Sigmoid colon (tissue), 7 donors: Measurements from ENCODE around the gene TOP1. TPM values are rescaled to one million over a fixed set of nuclear protein-coding genes. Genes with fewer than 3 reads are reported as not detected.

Experiments
- DNase-seq: peaks from one replicate; pipeline ENCODE4 v3.0.0-alpha.2; 2019
- H3K27ac ChIP-seq, 4 donors: fragments of 200-600 bp; sonication (generic); one replicate each; pipeline ENCODE4 v1.5.1; 2016 to 2019; ENCODE audit warnings: mild to moderate bottlenecking in 1 of 4
- H3K27me3 ChIP-seq, 3 donors: fragments of 200-600 bp; sonication (generic); one replicate each; pipeline ENCODE4 v1.5.1; 2019; ENCODE audit warnings: mild to moderate bottlenecking in 1 of 3
- H3K36me3 ChIP-seq, 4 donors: fragments of 200-600 bp; sonication (generic); one replicate each; pipeline ENCODE4 v1.5.1; 2016 to 2019
- H3K4me1 ChIP-seq, 4 donors: fragments of 200-600 bp; sonication (generic); one replicate each; pipeline ENCODE4 v1.5.1; 2017 to 2019
- H3K4me3 ChIP-seq, 4 donors: fragments of 200-600 bp; sonication (generic); one replicate each; pipeline ENCODE4 v1.5.1; 2017 to 2019; ENCODE audit warnings: mild to moderate bottlenecking in 2 of 4, moderate library complexity in 1 of 4
- H3K9me3 ChIP-seq, 4 donors: fragments of 200-600 bp in 3 of 4; sonication (generic) in 3 of 4; one replicate each; pipeline versions ENCODE4 v1.5.1 to v1.6.1; 2013 to 2019
- CTCF ChIP-seq, 4 experiments: fragments of 450-650 bp in 3 of 4; fragments of 200-600 bp in 1 of 4; IDR thresholded peaks; one replicate each; pipeline ENCODE4 v1.5.1; 2016 to 2019; ENCODE audit warnings: antibody characterized with exemption in 4 of 4, mild to moderate bottlenecking in 3 of 4, moderate library complexity in 2 of 4
- EP300 ChIP-seq, 4 donors: sonication (generic); formaldehyde crosslinking; IDR thresholded peaks; one replicate each; pipeline ENCODE4 v1.6.1; 2017; ENCODE audit warnings: antibody characterized with exemption in 4 of 4
- POLR2A ChIP-seq, 2 donors: fragments of 450-650 bp; IDR thresholded peaks; one replicate each; pipeline ENCODE4 v1.6.1; 2016; ENCODE audit warnings: antibody characterized with exemption in 2 of 2, mild to moderate bottlenecking in 2 of 2, moderate library complexity in 2 of 2
- POLR2AphosphoS5 ChIP-seq, 4 donors: sonication (generic); formaldehyde crosslinking; IDR thresholded peaks; one replicate each; pipeline ENCODE4 v1.6.1; 2017; ENCODE audit warnings: antibody characterized with exemption in 4 of 4
- WGBS, 2 donors: extraction: QIAGEN DNeasy Blood & Tissue Kit; methylation state at CpG; one replicate each; pipeline ENCODE4 v1.1.7; 2013; 5-methylcytosine and 5-hydroxymethylcytosine counted together
- intact Hi-C: fragments of 100-400 bp; cut with DNase I; formaldehyde crosslinking; loops from one replicate; pipeline ENCODE4 v1.15.1; 2023
- polyA plus RNA-seq, 3 donors: library from polyadenylated mRNA; stranded (reverse); fragments of 200-250 nt; gene quantifications; one replicate each; pipeline ENCODE4 v1.2.3, GENCODE V29; 2013
- total RNA-seq, 4 donors: library from RNA; depleted of rRNA; stranded (reverse); fragments of >200 nt; gene quantifications; one replicate each; pipeline ENCODE4 v1.1.0, GENCODE V29; 2016
- donor health status: healthy with polysubstance abuse.
- donor health status: Bipolar disorder and iron deficiency.
- donor health status: healthy.

Gene TOP1
- total and polyA plus RNA-seq, 7 donors, result 22.0 to 45.0 (median 26.4) TPM

GRCh38 chr20:41168281-41169161 is 139.9 kb downstream of the TOP1 start:
- WGBS, 2 donors, result 93% methylated on average over 10 of the region's 10 CpGs
- DNase-seq, result no peak
- intact Hi-C loops, result no loop called here
- TF ChIP-seq CTCF (IDR thresholded peaks at IDR 0.05) (no peak), POLR2AphosphoS5 (IDR thresholded peaks at IDR 0.05) (no peak), EP300 (IDR thresholded peaks at IDR 0.05) (no peak), POLR2A (IDR thresholded peaks at IDR 0.05) (no peak)
- Histone ChIP-seq H3K4me1 (peaks cover 0 to 21% (median 17%) of the 10 kb centered on the region in 4 donors), H3K4me3 (no peak overlapping the region), H3K27me3 (no peaks in the 10 kb centered on the region), H3K9me3 (no peaks in the 10 kb centered on the region), H3K36me3 (peaks cover 48 to 93% (median 65%) of the 10 kb centered on the region in 4 donors), H3K27ac (peak overlapping the region in 1 of 4 donors; percentile 30)

GRCh38 chr20:41169162-41169690 is 140.6 kb downstream of the TOP1 start:
- intact Hi-C loops, result no loop called here
- 95 to 96% methylated on average over 9 of the region's 9 CpGs for WGBS, 2 donors
- Histone ChIP-seq H3K4me1 (peaks cover 0 to 28% (median 24%) of the 10 kb centered on the region in 4 donors), H3K27ac (peak overlapping the region in 1 of 4 donors; percentile 14), H3K9me3 (no peaks in the 10 kb centered on the region), H3K4me3 (no peak overlapping the region), H3K36me3 (peaks cover 45 to 93% (median 62%) of the 10 kb centered on the region in 4 donors), H3K27me3 (no peaks in the 10 kb centered on the region)
- TF ChIP-seq EP300 (IDR thresholded peaks at IDR 0.05) (no peak), POLR2A (IDR thresholded peaks at IDR 0.05) (no peak), CTCF (IDR thresholded peaks at IDR 0.05) (no peak), POLR2AphosphoS5 (IDR thresholded peaks at IDR 0.05) (peak in 1 of 4 donors; percentile 6)
- no peak for DNase-seq

- H3K4me1 ChIP-seq, result peaks cover 0 to 34% (median 30%) of the 10 kb centered on the region in 4 donors
- H3K27ac ChIP-seq, result peak overlapping the region in 3 of 4 donors; percentile 14 to 32 (median 16)
- WGBS, 2 donors, result 92 to 94% methylated on average over 14 of the region's 14 CpGs
- peaks cover 38 to 93% (median 56%) of the 10 kb centered on the region in 4 donors for H3K36me3 ChIP-seq
- TF ChIP-seq POLR2AphosphoS5 (IDR thresholded peaks at IDR 0.05), result no peak
- TF ChIP-seq EP300 (IDR thresholded peaks at IDR 0.05), result no peak
- no peak for TF ChIP-seq CTCF (IDR thresholded peaks at IDR 0.05)
- TF ChIP-seq POLR2A (IDR thresholded peaks at IDR 0.05), result no peak
- H3K9me3 ChIP-seq, result no peaks in the 10 kb centered on the region
- no peak for DNase-seq
- no peak overlapping the region for H3K4me3 ChIP-seq
- intact Hi-C loops, result loop anchor here (5.0 to 10.0 kb wide), 2 partner anchors 33 to 245 kb away; partner anchors contain the start of gene PLCG1
- no peaks in the 10 kb centered on the region for H3K27me3 ChIP-seq
Observed at GRCh38 chr20:41169791-41170351, 141.2 kb downstream of the TOP1 start.

GRCh38 chr20:41170386-41171105 is 141.9 kb downstream of the TOP1 start:
- Histone ChIP-seq H3K36me3 (peaks cover 31 to 89% (median 49%) of the 10 kb centered on the region in 4 donors), H3K27me3 (no peaks in the 10 kb centered on the region), H3K4me1 (peaks cover 0 to 41% (median 37%) of the 10 kb centered on the region in 4 donors), H3K4me3 (no peak overlapping the region), H3K27ac (peak overlapping the region; percentile 16 to 83 (median 26)), H3K9me3 (no peaks in the 10 kb centered on the region)
- no peak for DNase-seq
- intact Hi-C loops, result loop anchor here (5.0 to 10.0 kb wide), 2 partner anchors 33 to 244 kb away; partner anchors contain the start of gene PLCG1
- WGBS, 2 donors, result 92 to 93% methylated on average over 6 of the region's 6 CpGs
- TF ChIP-seq EP300 (IDR thresholded peaks at IDR 0.05), result no peak
- no peak for TF ChIP-seq CTCF (IDR thresholded peaks at IDR 0.05)
- TF ChIP-seq POLR2AphosphoS5 (IDR thresholded peaks at IDR 0.05), result no peak
- no peak for TF ChIP-seq POLR2A (IDR thresholded peaks at IDR 0.05)
